AG09319 (cell line): ENCODE measurements around the gene HEMK1.

Experiments
- DNase-seq: peaks from one replicate; pipeline ENCODE4 v3.0.0-alpha.2; 2010; ENCODE audit warnings: low read depth; ENCODE audit errors: extremely low read depth
- TF ChIP-seq, protein P1 (sequence below): IDR thresholded peaks from 2 replicates; pipeline ENCODE4 v1.5.1; 2011; ENCODE audit warnings: low read depth, mild to moderate bottlenecking, inconsistent platforms, low read length, moderate library complexity

The HEMK1 gene

DNA sequence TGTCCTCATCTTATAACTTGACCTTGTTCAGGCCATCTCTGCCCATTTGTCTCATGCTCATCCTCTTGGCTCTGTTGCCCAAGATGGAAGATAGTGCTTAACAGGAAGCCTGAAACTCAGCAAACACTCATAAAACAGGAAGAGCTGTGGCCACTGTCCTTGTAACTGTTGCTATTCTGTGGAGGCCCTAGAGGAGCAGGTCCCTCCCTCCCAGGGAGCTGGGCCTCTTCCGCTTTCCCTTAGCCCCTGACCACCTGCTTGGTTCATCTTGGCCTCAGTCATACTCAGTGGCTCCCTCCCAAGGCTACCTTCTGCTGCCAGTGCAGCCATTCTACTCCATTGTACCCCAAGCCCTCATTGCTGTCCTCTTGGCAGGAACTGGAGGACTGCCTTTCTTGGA is 51.1 kb downstream of the HEMK1 start:
- no peak for DNase-seq
- TF ChIP-seq, protein P1, sequence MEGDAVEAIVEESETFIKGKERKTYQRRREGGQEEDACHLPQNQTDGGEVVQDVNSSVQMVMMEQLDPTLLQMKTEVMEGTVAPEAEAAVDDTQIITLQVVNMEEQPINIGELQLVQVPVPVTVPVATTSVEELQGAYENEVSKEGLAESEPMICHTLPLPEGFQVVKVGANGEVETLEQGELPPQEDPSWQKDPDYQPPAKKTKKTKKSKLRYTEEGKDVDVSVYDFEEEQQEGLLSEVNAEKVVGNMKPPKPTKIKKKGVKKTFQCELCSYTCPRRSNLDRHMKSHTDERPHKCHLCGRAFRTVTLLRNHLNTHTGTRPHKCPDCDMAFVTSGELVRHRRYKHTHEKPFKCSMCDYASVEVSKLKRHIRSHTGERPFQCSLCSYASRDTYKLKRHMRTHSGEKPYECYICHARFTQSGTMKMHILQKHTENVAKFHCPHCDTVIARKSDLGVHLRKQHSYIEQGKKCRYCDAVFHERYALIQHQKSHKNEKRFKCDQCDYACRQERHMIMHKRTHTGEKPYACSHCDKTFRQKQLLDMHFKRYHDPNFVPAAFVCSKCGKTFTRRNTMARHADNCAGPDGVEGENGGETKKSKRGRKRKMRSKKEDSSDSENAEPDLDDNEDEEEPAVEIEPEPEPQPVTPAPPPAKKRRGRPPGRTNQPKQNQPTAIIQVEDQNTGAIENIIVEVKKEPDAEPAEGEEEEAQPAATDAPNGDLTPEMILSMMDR: no peak

DNA sequence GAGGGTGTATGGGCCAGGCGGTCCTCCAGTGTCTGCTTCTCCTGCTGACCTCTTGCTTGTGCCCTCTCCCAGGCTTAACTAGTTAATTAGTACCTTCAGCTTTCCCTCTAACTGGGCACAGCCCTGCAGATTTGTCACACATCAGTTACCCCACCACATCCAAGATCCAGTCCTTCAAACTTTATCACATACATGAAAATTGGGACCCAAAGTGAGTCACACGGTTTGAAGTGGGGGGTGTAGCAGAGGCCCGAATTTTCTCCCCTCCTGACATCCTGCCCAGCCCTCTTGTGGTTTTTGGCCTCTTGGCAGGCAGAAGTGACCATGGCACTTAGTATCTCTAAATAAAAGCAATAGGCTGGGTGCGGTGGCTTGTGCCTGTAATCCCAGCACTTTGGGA is 51.5 kb downstream of the HEMK1 start:
- no peak for DNase-seq
- TF ChIP-seq, protein P1: no peak

DNA sequence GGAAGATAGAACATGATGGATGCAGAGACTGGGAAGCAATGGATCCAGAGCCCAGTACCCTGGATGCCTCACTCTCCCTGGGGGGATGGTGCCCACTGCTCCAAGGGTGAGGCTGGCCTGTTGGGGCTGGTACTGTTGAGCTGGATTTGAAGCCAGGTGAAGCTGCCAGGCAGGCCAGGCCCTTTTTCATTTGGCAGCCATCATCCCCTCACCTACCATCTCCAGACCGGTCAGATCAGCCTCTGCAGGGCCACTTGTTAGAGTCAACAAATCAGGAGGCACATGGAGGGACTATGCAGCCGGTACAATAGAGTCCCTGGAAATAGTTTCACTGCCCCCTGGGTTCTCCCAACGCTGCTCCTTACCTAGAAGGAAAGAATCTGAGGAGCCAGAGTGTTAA is 53.6 kb downstream of the HEMK1 start:
- no peak for DNase-seq
- TF ChIP-seq, protein P1: no peak

DNA sequence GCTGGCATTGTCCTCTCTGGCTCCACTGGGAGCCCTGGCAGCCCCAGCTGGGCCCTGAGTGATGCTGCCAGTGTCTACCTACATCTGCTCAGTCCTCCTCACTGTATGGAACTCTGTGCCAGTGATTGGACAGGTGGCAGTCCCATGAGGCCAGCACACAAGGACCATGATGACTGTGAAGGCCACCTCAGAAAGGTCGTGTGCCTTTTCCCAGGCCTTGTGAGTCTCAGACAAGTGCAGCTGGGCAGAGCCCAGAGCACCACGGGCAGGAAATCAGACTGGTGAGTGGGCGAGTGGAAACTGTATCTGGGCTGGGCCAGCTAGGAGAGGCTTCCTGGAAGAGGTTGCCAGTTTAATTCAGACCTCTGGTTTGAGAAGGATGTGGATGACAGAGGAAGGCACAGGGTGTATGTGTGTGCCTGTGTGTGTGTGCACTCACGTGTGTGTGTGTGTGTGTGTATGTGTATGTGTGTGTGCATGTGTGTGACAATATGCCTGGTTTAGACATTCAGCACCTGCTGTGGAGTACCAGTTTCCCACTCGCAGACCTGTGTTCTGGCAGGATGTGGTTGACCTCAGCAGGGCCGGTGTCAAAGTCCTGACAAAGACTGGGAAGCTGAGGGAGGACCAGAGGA is 54.6 kb downstream of the HEMK1 start:
- no peak for DNase-seq
- TF ChIP-seq, protein P1: no peak

DNA sequence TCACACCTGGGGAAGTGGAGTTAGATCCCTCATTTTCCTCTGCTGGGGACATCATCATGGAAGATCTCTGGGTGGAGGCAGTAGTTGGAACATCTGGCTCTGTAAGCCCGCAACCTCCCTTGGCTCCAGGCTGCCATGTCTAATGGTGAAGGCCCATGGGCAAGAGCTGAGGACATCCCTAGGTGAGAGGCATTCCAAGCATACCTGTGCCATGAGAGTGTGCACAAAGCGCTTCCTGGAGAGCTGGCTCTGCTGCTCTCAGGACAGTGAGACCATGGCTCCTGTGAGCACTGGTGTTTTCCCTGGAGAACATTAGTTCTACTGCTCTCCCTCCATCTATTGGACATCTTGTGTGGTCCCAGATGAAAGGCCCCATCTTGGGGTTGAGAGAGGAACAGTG is 55.3 kb downstream of the HEMK1 start:
- TF ChIP-seq, protein P1: no peak

DNA sequence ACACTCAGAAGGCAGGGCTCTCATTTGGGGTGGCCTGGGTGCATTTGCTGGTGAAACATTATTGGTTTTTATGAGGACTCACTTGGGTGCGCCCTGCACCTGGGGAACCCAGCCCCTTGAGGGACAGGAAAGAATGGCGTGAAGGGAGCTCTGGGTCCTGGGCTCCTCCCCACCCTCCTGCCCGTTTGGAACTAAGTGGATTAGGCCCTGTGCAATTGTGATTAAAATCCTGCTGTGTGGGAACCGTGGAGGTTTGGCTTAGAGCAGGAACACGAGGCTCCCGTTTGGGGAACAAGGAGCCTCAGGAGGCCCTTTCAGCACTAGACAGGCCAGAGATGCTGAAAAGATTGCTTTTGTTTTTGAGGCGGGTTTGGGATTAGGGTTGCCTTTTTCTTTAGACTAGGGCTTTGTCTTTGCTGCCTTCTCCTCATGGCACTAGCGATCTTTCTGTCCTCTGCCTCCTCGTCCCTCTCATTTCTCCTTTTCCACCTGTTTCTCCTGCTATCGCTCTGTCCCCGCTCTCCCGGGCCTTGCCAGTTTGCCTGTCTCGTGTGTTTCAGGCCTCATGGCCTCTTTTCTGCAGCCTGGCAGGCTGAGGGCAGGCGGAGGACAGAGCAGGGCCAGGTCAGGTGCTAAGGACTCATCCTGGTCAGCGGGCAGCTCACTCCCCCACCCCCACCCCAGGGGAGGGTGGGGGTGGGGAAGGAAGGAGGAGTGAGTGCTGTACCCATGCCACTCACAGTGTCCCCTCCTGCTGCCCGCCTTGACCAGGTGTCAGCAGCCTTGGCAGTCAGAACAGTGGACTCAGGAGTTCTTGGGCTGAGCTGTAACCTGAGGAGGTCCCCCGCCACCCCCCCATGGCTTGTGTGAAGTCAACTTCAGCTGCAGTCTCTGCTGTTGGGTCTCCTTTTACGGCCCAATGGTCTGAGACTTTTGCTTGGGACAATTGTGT is 56.2 kb downstream of the HEMK1 start:
- TF ChIP-seq, protein P1: no peak

More for the DNA sequence above, 55.3 kb downstream of the HEMK1 start:
- no peak for DNase-seq

DNA sequence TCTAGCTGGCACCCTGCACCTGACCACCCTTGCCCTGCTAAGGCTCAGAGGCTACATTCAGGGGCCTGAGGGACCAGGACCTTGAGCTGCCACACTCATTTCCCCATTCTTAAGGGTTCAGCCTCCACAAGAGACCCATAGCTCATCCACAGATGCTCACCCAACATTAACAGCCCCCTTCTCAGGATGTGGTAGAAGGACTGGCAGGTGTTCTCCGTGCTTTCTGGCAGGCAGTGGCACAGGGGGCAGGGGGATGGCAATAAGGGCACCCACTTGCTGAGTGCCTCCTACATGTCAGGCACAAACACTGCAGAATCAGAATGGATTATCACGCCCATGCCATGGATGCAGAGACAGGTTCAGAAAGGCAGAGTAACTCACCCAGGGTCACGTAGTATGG is 57.1 kb downstream of the HEMK1 start:
- TF ChIP-seq, protein P1: no peak
- DNase-seq: no peak

More for the DNA sequence above, 56.2 kb downstream of the HEMK1 start:
- DNase-seq: no peak
